Fibroblast of pulmonary artery (primary cell): ENCODE results near the gene AHCYL1.
"Not testable (repeated sequence)": the region's sequence is repeated elsewhere in the genome, so short reads cannot be mapped to it uniquely, and the experiment has no call there.

ENCODE experiments used
- DNase-seq: peaks from one replicate; pipeline ENCODE4 v3.0.0-alpha.2; 2010; ENCODE audit warnings: low read depth
- H3K4me3 ChIP-seq: replicated peaks from 2 replicates; pipeline ENCODE4 v1.5.1; 2011; ENCODE audit warnings: low read depth, mild to moderate bottlenecking, control low read depth, low read length, moderate library complexity
- CTCF ChIP-seq: IDR thresholded peaks from 2 replicates; pipeline ENCODE4 v1.5.1; 2011; ENCODE audit warnings: mild to moderate bottlenecking, control low read depth, low read length, inconsistent platforms; ENCODE audit errors: missing control alignments

The AHCYL1 gene

DNA sequence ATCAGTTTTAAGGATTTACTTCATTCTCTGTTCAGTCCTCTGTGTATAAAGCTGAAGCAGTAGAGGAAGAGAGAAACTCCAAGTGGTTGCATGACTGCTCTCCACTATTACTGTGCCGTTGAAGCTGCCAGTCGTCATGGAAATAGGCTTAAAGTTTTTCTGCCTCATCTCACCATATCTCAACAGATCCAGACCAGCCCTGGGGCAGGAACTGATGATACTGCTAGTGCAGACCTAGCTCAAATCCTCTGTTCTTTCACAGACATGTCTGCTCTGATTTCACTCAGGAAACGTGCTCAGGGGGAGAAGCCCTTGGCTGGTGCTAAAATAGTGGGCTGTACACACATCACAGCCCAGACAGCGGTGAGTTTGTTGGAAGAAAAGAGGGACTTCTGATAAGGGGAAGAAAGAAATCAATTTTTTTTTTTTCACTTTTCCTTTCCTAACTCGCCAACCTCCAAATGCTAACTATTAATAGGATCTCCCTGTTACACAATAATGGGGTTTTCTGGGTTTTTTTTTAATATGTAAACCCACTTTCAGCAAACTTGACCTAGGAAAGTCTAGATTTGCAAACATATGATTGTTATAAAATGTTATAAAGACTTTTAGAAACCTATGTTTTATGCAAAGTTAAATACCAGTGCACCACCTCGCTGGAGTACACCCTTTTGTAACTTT lies 27.7 kb downstream of the AHCYL1 start:
- no peak overlapping the region for H3K4me3 ChIP-seq
- DNase-seq: no peak
- TF ChIP-seq CTCF: no peak

DNA sequence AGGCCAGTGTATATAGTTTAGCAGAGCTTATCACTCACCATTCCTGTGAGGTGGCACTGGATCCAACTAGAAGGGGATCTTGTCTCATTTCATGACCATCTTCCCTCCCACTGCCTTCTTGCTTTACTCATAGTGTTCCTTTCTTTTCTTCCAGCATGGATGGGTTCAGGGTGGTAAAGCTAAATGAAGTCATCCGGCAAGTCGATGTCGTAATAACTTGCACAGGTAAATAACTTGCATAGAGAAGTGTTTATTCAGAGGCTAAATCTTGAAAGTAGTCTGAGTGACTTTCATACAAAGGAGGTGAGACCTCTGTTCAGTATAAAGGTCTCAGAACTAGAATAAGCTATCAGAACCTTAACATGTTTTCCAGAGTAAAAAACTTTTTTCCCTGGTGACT lies 33.2 kb downstream of the AHCYL1 start:
- DNase-seq: no peak
- no peak overlapping the region for H3K4me3 ChIP-seq
- TF ChIP-seq CTCF: no peak

- DNase-seq: no peak
- no peak for TF ChIP-seq CTCF
- H3K4me3 ChIP-seq: no peak overlapping the region
Observed at GRCh38 chr1:110018396-110018795, 33.8 kb downstream of the AHCYL1 start.

DNA sequence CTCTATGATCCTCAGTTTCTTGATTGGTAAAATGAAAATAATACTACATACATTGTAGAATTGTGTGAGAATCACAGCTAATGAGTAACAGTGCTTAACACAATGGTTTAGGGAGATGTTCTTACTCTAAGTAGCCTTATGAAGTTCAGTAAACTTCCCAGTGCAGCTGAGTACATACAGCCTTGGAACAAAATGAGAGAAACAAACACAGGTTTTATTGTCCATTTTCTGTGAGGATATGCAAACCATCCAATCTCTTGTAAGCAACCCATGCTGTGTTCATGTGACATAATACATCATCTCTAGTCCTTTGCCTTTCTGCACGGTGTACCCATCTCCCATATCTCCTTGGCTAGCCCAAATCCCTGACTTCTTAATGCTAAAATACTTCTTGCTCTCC lies 35.2 kb downstream of the AHCYL1 start:
- no peak for DNase-seq
- TF ChIP-seq CTCF: no peak

GRCh38 chr1:110021285-110021684 lies 36.7 kb downstream of the AHCYL1 start:
- DNase-seq: no peak
- TF ChIP-seq CTCF: no peak
- no peak overlapping the region for H3K4me3 ChIP-seq

More for the DNA sequence above, 35.2 kb downstream of the AHCYL1 start:
- H3K4me3 ChIP-seq: no peak overlapping the region

DNA sequence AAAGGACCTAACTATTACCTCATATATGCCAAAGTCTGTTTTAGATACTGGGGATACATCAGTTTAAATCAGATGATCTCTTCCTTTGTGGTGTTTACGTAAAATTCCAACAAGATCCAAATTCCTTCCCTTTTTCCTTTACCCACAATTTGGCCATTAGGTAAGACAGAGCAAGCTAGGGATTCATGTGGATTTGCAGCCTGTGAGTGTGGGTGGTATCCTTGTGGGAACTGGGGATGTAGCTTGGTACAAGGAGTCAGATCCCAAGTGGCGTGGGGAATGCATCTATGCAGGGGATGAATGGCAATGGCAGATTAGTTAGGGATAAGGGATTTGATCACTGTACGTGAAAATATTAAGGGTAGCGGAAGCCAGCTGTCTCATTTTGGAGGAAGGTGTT lies 40.0 kb downstream of the AHCYL1 start:
- no peak for TF ChIP-seq CTCF
- no peak for DNase-seq
- H3K4me3 ChIP-seq: no peak overlapping the region

DNA sequence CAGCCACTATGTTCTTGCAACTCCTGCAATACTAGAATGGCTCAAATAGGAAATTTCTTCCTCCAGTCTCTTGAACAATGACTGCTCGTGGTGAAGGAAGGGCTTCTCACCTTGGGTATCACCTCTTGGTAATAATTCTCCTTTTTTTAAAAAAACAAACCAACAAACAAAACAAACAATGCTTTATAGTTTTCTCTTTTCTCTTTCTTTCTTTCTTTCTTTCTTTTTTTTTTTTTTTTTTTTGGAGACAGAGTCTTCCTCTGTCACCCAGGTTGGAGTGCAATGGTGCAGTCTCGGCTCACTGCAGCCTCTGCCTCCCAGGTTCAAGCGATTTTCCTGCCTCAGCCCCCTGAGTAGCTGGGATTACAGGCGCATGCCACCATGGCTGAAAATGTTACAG lies 46.1 kb downstream of the AHCYL1 start:
- not testable (repeated sequence) for DNase-seq
- peak overlapping the region; percentile 3 for H3K4me3 ChIP-seq
